ENCODE results near the gene MYOM1.
"Not testable (repeated sequence)": the region's sequence is repeated elsewhere in the genome, so short reads cannot be mapped to it uniquely, and the experiment has no call there.

MYOM1 gene

GRCh38 chr18:3051718-3052410, 167.9 kb downstream of the MYOM1 start:
- no peak for DNase-seq

GRCh38 chr18:3049897-3050454, 169.8 kb downstream of the MYOM1 start:
- DNase-seq: not testable (repeated sequence)

- no peak for DNase-seq
These were observed 170.9 kb downstream of the MYOM1 start for GRCh38 chr18:3048820-3049349.

GRCh38 chr18:3048121-3048520, 171.6 kb downstream of the MYOM1 start:
- DNase-seq: no peak

GRCh38 chr18:3046216-3046808, 173.5 kb downstream of the MYOM1 start:
- DNase-seq: no peak

- no peak for DNase-seq
These were observed 174.7 kb downstream of the MYOM1 start for GRCh38 chr18:3044931-3045698.

- no peak for DNase-seq
These were observed 177.4 kb downstream of the MYOM1 start for GRCh38 chr18:3042379-3042778.

- no peak for DNase-seq
These were observed 177.9 kb downstream of the MYOM1 start for GRCh38 chr18:3041843-3042242.

GRCh38 chr18:3040881-3041280, 178.9 kb downstream of the MYOM1 start:
- no peak for DNase-seq

- DNase-seq: no peak
These were observed 179.6 kb downstream of the MYOM1 start for GRCh38 chr18:3040173-3040572.

GRCh38 chr18:3037423-3037915, 182.3 kb downstream of the MYOM1 start:
- DNase-seq: no peak

- DNase-seq: no peak
These were observed 183.7 kb downstream of the MYOM1 start for GRCh38 chr18:3036108-3036507.

- DNase-seq: no peak
These were observed 184.1 kb downstream of the MYOM1 start for GRCh38 chr18:3035635-3036034.

GRCh38 chr18:3032721-3033120, 187.0 kb downstream of the MYOM1 start:
- DNase-seq: no peak

- DNase-seq: no peak
These were observed 190.4 kb downstream of the MYOM1 start for GRCh38 chr18:3029215-3029952.

- DNase-seq: not testable (repeated sequence)
These were observed 191.7 kb downstream of the MYOM1 start for GRCh38 chr18:3028115-3028514.

GRCh38 chr18:3027370-3027891, 192.3 kb downstream of the MYOM1 start:
- DNase-seq: no peak

GRCh38 chr18:3025544-3025943, 194.2 kb downstream of the MYOM1 start:
- no peak for DNase-seq

- not testable (repeated sequence) for DNase-seq
These were observed 196.2 kb downstream of the MYOM1 start for GRCh38 chr18:3023603-3024002.
